GM13977 (cell line): ENCODE measurements around the gene TFEC.

Experiments used
- DNase-seq: peaks from one replicate; pipeline ENCODE4 v3.0.0; 2012; ENCODE audit warnings: low spot score
- in situ Hi-C: fragments of 300-500 bp; cut with MboI; formaldehyde crosslinking; loops from one replicate; pipeline ENCODE4 v1.12.0; 2022; ENCODE audit warnings: low sequenced_read_pairs, low pct_unique_long_range_greater_than_20kb, mixed read lengths, inconsistent platforms; ENCODE audit not compliant: unreplicated experiment
- TF ChIP-seq, protein P1 (sequence below): IDR thresholded peaks from 2 replicates; pipeline ENCODE4 v1.5.1; 2012; ENCODE audit warnings: mild to moderate bottlenecking, control low read depth; ENCODE audit not compliant: insufficient read depth; ENCODE audit errors: extremely low read depth, missing control alignments

The TFEC gene

DNA sequence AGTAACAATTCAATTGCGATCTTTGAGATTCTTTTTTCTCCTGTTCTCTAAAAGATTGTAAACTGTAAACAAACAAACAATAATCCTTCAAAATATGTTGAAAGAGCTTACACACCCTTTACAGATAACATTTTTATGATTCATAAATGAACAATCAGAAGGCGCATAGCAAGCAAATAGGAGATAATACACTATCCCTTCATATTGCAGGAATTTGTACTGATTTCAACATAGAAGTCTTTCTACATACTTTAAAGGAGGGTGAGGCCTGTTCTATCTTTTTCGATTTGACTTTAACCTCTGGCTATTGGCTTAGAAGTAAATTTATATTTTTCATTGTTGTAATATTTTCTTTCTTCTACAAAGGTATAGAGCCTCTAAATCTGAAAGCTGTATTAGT, 57.2 kb downstream of the TFEC start:
- no peak for DNase-seq
- TF ChIP-seq, protein P1, sequence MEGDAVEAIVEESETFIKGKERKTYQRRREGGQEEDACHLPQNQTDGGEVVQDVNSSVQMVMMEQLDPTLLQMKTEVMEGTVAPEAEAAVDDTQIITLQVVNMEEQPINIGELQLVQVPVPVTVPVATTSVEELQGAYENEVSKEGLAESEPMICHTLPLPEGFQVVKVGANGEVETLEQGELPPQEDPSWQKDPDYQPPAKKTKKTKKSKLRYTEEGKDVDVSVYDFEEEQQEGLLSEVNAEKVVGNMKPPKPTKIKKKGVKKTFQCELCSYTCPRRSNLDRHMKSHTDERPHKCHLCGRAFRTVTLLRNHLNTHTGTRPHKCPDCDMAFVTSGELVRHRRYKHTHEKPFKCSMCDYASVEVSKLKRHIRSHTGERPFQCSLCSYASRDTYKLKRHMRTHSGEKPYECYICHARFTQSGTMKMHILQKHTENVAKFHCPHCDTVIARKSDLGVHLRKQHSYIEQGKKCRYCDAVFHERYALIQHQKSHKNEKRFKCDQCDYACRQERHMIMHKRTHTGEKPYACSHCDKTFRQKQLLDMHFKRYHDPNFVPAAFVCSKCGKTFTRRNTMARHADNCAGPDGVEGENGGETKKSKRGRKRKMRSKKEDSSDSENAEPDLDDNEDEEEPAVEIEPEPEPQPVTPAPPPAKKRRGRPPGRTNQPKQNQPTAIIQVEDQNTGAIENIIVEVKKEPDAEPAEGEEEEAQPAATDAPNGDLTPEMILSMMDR = no peak
- in situ Hi-C loops = no loop called here

DNA sequence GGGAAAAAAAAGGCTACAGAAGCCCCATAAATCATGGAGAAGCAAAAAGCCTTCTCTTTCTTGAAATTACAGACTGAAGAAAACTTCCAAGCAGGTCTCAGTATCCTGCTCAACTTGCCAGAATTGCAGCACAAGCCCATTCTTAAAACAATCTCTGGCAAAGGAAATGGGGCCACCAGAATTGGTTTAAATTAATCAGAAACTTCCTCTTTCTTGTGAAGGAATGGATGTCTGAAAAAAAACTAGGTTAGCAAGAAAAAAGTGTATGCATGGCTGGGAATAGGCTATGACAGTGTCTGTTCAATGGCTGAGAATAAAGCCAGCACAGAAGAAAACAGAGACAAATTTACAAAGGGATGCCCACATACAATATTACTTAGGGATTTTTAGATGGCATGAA, 59.1 kb downstream of the TFEC start:
- DNase-seq = no peak
- in situ Hi-C loops = no loop called here
- TF ChIP-seq, protein P1 = no peak

DNA sequence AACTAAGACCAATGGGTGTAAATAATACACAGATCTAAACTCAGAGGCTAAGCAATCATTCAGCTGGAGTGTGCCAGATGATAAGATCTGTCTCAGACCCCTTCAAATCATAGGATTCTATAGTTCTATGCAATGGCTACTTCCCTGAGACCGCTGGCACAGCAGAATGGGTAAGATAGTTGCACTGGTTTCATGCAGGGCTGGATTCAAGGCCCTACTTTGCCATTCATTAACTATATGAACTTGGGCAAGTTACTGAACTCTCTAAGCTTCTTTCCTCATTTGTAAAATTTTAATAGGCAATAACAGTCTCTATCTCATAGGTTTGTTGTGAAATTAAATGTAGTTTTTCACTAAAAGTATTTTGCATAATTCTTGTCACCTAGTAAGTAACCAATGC, 62.0 kb downstream of the TFEC start:
- DNase-seq = no peak
- TF ChIP-seq, protein P1 = no peak
- in situ Hi-C loops = no loop called here

DNA sequence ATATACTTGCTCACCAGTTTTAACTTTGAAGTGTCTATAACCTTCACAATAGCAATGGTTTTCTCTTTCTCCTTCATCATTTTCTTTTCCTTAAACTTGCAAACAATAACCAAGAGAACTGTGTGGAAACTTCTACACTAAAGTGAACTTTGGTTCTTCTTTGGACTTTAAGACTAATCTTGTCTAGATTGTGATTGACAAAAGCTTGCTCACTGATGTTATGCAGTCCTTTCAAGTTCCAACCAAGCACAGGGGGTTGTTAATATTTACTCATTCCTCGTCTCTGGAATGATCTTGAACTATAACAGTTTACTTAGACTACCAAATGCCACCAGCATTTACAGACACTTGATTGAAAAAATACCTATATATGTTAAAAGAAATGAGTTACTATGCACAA, 62.4 kb downstream of the TFEC start:
- TF ChIP-seq, protein P1 = no peak
- no peak for DNase-seq
- in situ Hi-C loops = no loop called here

DNA sequence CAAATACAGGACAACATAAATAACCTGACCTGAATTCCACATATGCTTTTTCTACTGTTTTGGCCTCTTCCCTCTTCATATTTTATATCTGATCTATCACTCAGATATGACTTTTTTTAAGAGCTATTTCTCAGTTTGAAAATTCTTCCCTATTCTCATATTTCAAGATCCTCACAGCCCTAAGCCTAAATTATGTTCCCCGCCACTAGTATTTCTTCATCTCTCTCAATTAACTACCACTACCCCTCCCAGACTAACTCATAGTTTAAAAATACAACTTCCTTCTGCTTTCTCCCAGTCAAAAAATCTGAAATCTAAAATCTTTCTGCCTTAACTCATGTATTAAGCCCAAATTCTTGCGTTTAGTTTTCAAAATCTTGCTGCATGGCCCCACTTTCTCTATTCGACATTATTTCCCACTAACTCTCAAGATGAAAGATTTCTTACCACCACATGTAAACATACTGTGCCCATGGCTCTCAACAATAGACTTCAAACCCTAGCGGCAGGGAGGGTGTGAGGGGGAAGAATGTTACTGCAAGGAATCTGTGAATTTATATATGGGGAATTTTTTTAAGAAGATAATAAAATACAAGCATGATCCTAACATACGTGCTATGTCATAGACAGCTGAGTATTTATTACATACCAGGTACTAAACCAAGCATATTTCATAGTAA, 64.6 kb downstream of the TFEC start:
- no peak for DNase-seq
- TF ChIP-seq, protein P1 = no peak
- in situ Hi-C loops = no loop called here

DNA sequence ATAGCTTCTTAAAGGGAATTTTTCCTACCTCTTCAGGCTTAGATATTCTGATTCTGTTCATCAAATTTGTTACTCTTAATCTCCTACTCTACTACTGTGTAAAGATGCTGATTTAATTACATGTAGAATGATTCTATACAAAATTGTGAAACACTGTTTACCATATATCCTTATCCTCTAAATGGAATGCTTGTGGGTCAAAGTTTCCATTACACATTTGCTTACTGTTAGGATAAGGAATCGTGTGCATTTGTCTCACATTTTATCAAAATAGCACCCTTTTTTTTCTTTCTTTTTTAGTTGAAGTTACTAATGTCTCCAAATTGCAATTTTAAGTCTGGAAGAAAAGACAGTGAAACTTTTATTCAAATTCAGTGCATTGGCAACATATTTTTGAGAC, 65.3 kb downstream of the TFEC start:
- DNase-seq = no peak
- in situ Hi-C loops = no loop called here
- TF ChIP-seq, protein P1 = no peak
